ENCODE data around the gene ANKRD13D.

Gene ANKRD13D

DNA sequence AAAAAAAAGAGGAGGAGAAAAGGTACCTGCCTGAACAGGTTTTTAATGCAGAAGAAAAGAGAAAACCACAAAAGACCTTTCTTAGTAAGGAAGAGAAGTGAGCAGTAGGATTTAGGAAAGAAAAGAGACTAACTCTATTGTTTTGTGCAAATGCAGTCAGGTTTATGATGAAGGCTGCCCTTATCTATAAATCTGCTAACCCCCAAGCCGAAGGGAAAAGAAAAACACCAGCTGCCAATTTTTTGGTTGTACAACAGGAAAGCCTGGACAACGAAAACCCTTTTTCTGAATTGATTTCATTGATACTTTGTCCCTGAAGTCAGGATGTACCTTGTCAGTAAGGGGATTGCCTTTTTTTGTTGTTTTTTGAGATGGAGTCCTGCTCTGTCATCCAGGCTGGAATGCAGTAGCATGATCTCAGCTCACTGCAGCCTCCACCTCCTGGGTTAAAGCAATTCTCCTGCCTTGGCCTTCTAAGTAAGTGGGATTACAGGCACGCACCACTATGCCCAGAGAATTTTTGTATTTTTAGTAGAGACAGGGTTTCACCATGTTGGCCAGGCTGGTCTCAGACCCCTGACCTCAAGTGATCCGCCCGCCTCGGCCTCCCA, 43.1 kb downstream of the ANKRD13D start:
- no peak for DNase-seq

DNA sequence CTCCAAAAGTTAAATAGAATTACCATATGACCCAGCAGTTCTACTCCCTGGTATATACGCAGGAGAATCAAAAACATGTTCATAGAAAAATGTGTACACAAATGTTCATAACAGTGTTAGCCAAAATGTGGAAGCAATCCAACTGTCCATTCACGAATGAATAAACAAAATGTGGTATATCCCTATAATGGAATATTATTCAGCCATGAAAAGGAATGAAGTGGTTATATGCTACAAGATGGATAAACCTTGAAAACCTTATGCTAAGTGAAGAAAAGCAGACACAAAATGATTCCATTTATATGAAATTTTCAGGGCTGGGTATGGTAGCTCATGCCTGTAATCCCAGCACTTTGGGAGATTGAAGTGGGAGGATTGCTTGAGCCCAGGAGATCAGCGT, 48.2 kb downstream of the ANKRD13D start:
- no peak for DNase-seq

DNA sequence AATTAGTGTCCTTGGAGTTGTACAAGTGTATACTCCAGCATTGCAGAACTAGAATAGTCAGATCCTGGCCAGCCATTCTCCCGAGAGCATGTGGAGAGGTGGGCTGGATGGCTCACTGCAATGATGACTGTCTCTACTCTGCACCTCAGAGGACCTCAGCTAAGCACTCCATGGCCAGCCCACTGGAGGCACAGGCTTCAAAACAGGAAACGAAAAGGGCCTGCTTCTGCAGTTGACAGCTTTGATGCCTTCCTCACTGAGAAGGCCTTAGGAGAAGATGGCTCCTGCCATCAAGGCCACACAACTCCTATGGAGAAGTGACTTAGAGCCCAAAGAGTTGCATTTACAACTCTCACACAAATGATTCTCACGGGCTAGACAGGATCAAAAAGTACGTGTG, 55.2 kb downstream of the ANKRD13D start:
- DNase-seq = no peak

DNA sequence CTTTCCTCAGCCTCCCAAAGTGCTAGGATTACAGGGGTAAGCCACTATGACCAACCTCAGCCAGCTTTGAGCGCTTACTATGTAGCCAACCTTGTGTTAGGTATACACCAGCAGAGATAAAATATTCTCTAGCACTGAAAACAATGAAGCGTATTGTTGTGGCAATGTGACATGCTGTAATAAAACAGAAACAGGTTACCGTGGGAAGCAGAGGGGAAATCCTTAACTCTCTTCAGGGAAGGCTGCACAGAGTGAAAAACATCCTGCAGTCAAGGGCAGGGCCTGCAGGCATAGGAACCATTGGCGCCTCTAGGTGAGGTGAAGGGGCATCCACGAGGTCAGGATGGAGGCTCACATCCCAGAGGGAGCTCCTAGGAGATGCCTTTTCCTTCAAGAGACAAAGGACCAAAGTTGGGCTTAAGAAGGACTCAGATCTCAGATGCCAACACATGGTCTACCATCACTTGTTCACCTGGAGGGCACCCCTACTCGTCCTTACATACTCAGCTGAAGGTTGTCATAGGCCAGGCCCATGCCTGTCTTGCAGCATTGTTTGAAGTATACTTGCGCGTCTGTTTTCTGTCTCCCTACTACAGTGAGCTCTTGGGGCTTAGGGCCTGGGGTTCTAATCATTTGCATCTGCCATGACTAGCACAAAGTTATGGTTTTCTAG, 56.3 kb downstream of the ANKRD13D start:
- no peak for DNase-seq

DNA sequence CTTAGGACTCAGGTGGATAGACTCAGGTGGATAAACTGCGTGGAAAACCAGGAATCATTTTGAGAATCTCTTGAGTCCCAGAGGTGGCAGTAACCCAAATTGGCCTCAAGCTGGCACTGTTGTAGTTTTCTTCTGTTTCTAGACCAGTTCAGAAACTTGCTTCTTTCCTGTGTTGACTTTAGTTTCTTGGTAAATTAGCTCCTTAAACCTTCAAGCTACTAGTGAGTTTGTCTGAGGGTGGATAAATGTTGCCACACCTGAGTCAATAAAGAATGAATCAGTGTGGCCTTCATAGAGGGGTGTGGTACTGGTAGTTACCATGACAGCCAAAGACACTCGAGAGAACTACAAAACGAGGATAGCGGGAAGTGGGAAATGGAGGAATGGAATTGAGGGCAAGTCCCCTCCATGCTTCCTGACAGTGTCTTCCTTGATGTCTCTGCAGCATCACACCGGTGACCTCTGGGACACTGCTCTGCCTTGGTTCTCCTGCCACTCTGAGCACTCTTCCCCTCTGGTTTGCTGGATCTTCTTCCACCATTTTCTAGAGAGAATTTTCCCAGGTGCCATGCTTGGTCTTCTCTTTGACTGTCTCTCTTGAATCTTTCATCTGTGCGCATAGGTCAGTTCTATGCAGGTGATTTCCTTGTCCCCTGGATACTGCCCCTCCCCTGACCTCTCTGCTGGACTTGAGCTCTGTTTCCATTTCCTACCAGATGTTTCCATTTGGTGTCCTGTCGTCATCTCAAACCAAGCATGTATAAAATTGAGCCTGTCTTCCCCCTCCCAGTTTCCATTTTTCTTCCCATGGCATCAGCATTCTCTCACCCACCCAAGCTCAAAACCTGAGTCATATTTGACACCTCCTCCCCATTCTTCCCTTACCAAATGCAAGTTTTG, 57.1 kb downstream of the ANKRD13D start:
- DNase-seq = no peak

DNA sequence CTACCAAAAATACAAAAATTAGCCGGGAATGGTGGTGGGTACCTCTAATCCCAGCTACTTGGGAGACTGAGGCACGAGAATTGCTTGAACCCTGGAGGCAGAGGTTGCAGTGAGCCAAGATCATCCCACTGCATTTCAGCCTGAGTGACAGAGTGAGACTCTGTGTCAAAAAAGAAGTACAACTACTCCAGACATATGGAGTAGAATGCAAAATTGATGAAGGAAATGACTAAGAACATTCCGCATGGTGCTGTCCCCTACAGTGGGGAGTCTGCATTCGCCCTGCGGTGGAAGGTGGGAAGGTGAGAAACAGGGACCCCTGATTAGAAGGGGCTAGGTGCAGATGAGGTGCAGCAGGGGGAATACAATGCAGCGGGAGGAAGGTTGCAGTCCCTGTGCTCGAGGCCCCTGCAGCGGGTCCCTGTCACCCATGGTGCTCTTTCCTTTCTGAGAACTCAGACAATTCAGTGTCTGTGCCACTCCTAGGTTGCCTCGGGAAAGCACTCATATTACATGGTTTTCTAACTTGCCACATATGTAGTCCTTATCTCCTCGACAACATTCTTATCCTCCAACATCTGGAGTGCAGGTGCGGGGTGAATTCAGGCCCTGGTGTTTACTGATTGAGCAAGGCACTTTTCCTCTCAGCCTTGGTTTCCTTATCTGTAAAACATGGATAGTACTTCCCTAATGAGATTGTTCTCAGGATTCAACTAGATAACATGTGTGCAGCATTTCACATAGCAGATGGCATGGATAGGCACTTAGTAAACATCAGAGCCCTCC, 59.1 kb downstream of the ANKRD13D start:
- DNase-seq = no peak

DNA sequence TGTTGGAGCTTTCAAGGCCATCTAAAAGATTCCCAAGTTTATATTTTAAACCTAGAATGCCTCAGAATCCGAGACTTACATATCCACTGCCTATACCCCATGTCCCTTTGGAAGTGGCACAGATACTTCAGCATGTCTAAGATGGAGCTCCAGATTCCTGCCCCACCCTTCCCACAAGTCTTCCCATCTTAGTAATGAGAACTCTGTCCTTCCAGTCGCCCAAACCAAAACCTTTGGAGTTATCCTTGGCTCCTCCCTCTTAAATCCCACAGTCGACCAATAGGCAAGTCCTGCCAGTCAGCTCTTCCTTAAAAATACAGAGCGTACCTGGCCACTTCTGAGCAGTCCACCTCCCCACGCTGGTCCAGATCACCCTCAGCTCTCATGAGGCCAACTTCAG, 59.9 kb downstream of the ANKRD13D start:
- no peak for DNase-seq

DNA sequence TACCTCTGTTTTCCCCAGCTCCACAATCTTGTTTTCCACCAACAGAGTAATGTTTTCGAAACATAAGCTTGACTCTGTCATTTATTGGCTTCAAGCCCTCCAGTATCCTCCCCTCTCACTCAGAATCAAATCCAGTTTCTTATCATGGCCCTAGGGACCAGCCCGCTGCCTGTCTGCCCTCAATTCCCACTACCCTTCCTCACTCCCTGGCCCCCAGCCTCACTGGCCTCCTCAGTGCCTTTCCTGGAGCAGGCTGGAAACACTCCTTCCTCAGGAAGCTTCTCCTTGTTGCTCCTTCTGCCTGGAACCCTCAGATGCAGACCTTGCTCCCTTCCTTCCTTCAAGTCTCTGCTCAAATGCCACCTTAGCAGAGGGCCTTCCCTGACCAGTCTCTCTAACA, 60.4 kb downstream of the ANKRD13D start:
- no peak for DNase-seq

DNA sequence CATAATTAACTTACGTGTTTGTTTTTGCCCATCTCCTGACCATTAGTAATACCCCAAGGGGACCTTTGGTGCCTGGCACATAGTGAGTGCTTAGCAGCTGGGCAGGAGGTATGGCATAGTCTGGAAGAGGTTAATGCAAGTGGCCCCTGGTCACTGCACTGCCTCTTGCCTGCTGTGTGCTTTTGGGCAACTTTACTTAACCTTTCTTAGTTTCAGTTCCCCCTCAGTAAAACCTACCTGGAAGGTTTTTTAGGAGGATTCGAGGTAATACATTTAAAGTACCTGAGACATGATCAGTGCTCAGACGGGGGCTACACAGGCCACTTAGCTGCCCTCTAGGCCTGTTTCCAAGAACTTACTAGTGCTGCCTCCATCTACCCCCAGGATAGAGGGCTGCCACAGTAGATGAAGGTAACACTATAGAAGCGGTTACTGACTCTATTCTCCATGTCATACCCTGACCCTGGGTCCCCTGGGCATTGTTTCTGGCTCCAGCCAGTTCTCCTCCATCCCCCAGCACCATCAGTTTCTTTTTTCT, 60.9 kb downstream of the ANKRD13D start:
- no peak for DNase-seq

DNA sequence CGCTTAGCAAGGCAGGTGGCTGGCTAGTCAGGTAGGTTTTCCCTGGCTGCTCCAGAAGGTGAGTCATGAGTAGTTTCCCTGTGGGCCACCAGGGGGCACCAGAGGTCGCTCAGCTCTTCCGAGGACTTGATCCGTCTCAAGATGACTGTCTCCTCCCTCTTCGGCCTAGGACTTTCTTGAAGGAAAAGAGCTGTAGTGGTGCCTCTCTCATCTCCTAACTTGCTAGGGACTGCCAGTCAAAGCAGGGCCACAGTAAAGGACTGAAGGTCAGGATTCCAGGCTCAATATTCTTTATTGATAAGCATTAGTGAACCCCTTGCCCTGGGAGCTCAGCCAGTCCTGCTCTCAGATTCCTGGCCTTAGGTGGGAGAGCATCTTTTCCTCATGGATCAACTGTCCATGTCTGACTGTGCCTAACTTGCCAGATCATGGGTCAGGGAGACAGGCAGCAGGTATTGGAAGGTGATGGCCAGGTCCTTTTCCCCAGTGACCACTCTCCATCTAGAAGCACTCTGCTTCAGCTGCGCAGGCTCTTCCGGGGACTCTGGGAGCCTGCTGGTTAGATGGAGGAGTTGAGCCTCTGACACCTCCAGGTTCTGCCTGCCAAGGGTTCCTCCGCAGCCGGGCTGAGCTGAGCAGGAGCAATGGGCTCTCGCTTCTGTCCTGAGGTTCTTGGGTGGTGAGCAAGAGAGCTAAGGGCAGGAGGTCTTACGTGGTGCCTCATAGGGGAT, 62.3 kb downstream of the ANKRD13D start:
- peak; percentile 56 to 61 for DNase-seq

All from activated CD4-positive, alpha-beta T cell treated with anti-CD3 and anti-CD28 coated beads, Interleukin-2, amount 50 U/mL, for 4 hours (primary cell).